ENCODE data around the gene GBP2. TPM values are rescaled to one million over a fixed set of nuclear protein-coding genes. Genes with fewer than 3 reads are reported as not detected.

GBP2 gene
- total RNA-seq, 1 experiment from 2014 or later, result 0.24 TPM

GRCh38 chr1:89166705-89167104 is 40.8 kb upstream of the GBP2 start:
- DNase-seq (ENCODE audit: low spot score) (no peak), ATAC-seq (no peak)
- Mint-ChIP-seq H3K4me3 (no peak overlapping the region), H3K36me3 (no peaks in the 10 kb centered on the region), H3K27ac (no peak overlapping the region), H3K27me3 (ENCODE audit: low read depth) (no peaks in the 10 kb centered on the region), H3K9me3 (no peaks in the 10 kb centered on the region), H3K4me1 (no peaks in the 10 kb centered on the region)
- TF ChIP-seq ETV6 (CRISPR knock-in tag; IDR thresholded peaks at IDR 0.05), result no peak
- no peak for TF ChIP-seq ZNF532 (CRISPR knock-in tag; IDR thresholded peaks at IDR 0.05; ENCODE audit: borderline replicate concordance)
- TF ChIP-seq SMAD3 (CRISPR knock-in tag; IDR thresholded peaks at IDR 0.05; ENCODE audit: borderline replicate concordance), result no peak
- no peak for TF ChIP-seq ATF1 (CRISPR knock-in tag; IDR thresholded peaks at IDR 0.05)
- no peak for TF ChIP-seq NFATC4 (CRISPR knock-in tag; IDR thresholded peaks at IDR 0.05)
- no peak for TF ChIP-seq AR (CRISPR knock-in tag; IDR thresholded peaks at IDR 0.05)
- no peak for TF ChIP-seq FOXK1 (CRISPR knock-in tag; IDR thresholded peaks at IDR 0.05)
- TF ChIP-seq KAT7 (CRISPR knock-in tag; IDR thresholded peaks at IDR 0.05; ENCODE audit: borderline replicate concordance), result no peak
- no peak for TF ChIP-seq ERG (CRISPR knock-in tag; IDR thresholded peaks at IDR 0.05)
- no peak for TF ChIP-seq ZNF317 (CRISPR knock-in tag; IDR thresholded peaks at IDR 0.05; ENCODE audit: borderline replicate concordance, low read depth)
- no peak for TF ChIP-seq ZNF121 (CRISPR knock-in tag; IDR thresholded peaks at IDR 0.05)
- TF ChIP-seq ZNF416 (CRISPR knock-in tag; IDR thresholded peaks at IDR 0.05), result no peak
- no peak for TF ChIP-seq SMAD4 (CRISPR knock-in tag; IDR thresholded peaks at IDR 0.05)
- ChIA-PET CTCF (no interaction called here), POLR2A (interaction anchor here (0.6 kb wide), 1 partner anchor 17 kb away, joined by 3 read pairs; no protein-coding TSS in a partner anchor)

GRCh38 chr1:89165811-89166210 is 39.9 kb upstream of the GBP2 start:
- Mint-ChIP-seq H3K4me3 (no peak overlapping the region), H3K27ac (no peak overlapping the region), H3K9me3 (peaks cover 8% of the 10 kb centered on the region), H3K4me1 (no peaks in the 10 kb centered on the region), H3K27me3 (ENCODE audit: low read depth) (no peaks in the 10 kb centered on the region), H3K36me3 (no peaks in the 10 kb centered on the region)
- TF ChIP-seq CREB1 (CRISPR knock-in tag; IDR thresholded peaks at IDR 0.05) (no peak), FOXP1 (CRISPR knock-in tag; IDR thresholded peaks at IDR 0.05; ENCODE audit: borderline replicate concordance) (no peak), ATF3 (CRISPR knock-in tag; conservative IDR thresholded peaks at IDR 0.05) (no peak), E2F4 (CRISPR knock-in tag; IDR thresholded peaks at IDR 0.05; ENCODE audit: borderline replicate concordance, low read depth) (no peak), ZNF281 (CRISPR knock-in tag; IDR thresholded peaks at IDR 0.05) (no peak)
- POLR2A ChIA-PET, result no interaction called here
- CTCF ChIA-PET, result no interaction called here
- DNase-seq (ENCODE audit: low spot score) (no peak), ATAC-seq (no peak)
